SU-DHL-6 (cell line): ENCODE measurements around the gene FARS2.

Experiments used
- EZH2phosphoT487 ChIP-seq: fragments of 200-600 bp; sonication (generic), shearing (Covaris generic); conservative IDR thresholded peaks from 2 replicates; pipeline ENCODE4 v1.6.1; 2018; ENCODE audit warnings: mild to moderate bottlenecking, antibody characterized with exemption, low read length, moderate library complexity, mixed read lengths
- TF ChIP-seq, protein P1 (sequence below): fragments of 200-600 bp; sonication (generic); IDR thresholded peaks from one replicate; pipeline ENCODE4 v1.5.1; 2017; ENCODE audit warnings: antibody characterized with exemption, mild to moderate bottlenecking, low read length, moderate library complexity; ENCODE audit not compliant: insufficient read depth, poor library complexity, severe bottlenecking

DNA sequence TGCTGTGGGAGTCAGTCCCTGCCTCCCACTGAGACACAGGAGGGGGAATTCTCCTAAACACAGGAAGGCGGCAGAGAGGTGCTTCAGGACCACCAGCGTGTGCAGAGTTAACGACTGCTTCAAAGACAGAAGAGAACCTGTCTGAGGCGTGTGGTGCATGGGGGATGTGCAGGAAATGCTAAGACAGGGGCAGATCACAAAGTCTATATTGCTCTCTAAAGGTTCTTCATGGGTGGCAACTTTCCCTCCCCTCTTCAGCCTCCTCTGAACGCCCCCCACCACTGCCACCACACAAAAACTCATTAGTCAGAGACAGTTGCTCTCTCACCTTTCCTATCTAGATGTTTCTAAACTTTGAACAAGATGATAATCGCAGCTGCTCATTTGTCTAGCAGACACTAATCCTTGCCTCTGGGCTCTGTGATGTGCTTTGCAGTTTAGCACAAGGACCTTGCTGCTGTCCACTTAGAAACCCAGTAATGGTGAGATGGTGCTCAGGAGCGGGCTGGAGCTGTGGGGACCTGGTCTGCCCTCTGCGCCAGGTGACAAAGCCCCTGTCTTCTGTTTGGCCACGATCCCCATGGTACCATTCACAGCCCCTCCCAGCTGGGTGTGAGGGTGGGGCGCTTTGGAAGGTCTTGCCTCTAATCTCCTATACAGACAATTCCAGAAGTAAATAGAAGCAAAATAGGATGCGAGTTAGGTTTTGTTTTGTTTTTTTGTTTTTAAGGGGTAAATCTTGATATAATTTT is 525.8 kb downstream of the FARS2 start:
- no peak for TF ChIP-seq EZH2phosphoT487
- TF ChIP-seq, protein P1, sequence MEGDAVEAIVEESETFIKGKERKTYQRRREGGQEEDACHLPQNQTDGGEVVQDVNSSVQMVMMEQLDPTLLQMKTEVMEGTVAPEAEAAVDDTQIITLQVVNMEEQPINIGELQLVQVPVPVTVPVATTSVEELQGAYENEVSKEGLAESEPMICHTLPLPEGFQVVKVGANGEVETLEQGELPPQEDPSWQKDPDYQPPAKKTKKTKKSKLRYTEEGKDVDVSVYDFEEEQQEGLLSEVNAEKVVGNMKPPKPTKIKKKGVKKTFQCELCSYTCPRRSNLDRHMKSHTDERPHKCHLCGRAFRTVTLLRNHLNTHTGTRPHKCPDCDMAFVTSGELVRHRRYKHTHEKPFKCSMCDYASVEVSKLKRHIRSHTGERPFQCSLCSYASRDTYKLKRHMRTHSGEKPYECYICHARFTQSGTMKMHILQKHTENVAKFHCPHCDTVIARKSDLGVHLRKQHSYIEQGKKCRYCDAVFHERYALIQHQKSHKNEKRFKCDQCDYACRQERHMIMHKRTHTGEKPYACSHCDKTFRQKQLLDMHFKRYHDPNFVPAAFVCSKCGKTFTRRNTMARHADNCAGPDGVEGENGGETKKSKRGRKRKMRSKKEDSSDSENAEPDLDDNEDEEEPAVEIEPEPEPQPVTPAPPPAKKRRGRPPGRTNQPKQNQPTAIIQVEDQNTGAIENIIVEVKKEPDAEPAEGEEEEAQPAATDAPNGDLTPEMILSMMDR: no peak
